Loucy (cell line): Measurements from ENCODE around the gene NMT1.

ENCODE experiments used
- H2AFZ ChIP-seq: fragments of 200-600 bp; sonication (generic); 2 replicates; pipeline ENCODE4 v1.6.0; 2016; ENCODE audit warnings: antibody characterized with exemption, mild to moderate bottlenecking, low read length, moderate library complexity
- H3F3A ChIP-seq: fragments of 200-600 bp; 2 replicates; pipeline ENCODE4 v1.6.0; 2016; ENCODE audit warnings: antibody characterized with exemption, low read depth, mild to moderate bottlenecking
- H3K27me3 ChIP-seq: fragments of 200-600 bp; sonication (generic); 2 replicates; pipeline ENCODE4 v1.6.1; 2014; ENCODE audit warnings: low read length, mild to moderate bottlenecking; ENCODE audit not compliant: insufficient read depth, poor library complexity, severe bottlenecking
- H3K36me3 ChIP-seq: fragments of 200-600 bp; sonication (generic); 2 replicates; pipeline ENCODE4 v1.6.1; 2016; ENCODE audit warnings: low read length; ENCODE audit not compliant: insufficient read depth
- H3K4me1 ChIP-seq: fragments of 200-600 bp; sonication (generic); 2 replicates; pipeline ENCODE4 v1.5.1; 2014; ENCODE audit warnings: low read length, mild to moderate bottlenecking; ENCODE audit not compliant: insufficient read depth, poor library complexity, severe bottlenecking
- H3K4me2 ChIP-seq: fragments of 200-600 bp; sonication (generic); 2 replicates; pipeline ENCODE4 v1.6.0; 2014; ENCODE audit warnings: antibody characterized with exemption, low read length, low read depth, mild to moderate bottlenecking; ENCODE audit not compliant: poor library complexity, severe bottlenecking
- H3K4me3 ChIP-seq: fragments of 200-600 bp; sonication (generic); 2 replicates; pipeline ENCODE4 v1.5.1; 2014; ENCODE audit warnings: low read length, mild to moderate bottlenecking, mixed read lengths; ENCODE audit not compliant: poor library complexity, severe bottlenecking
- H3K79me2 ChIP-seq: fragments of 200-600 bp; sonication (generic); 2 replicates; pipeline ENCODE4 v1.6.1; 2014; ENCODE audit warnings: low read length; ENCODE audit not compliant: insufficient read depth
- H3K9ac ChIP-seq: fragments of 200-600 bp; sonication (generic); 2 replicates; pipeline ENCODE4 v1.6.0; 2014; ENCODE audit warnings: mild to moderate bottlenecking, low read depth, low read length, moderate library complexity; ENCODE audit not compliant: poor library complexity, severe bottlenecking
- H3K9me2 ChIP-seq: fragments of 200-600 bp; sonication (generic); replicated peaks from 2 replicates; pipeline ENCODE4 v1.6.1; 2016; ENCODE audit warnings: low read depth, low read length, mixed read lengths
- H3K9me3 ChIP-seq: fragments of 200-600 bp; sonication (generic); 2 replicates; pipeline ENCODE4 v1.6.1; 2014; ENCODE audit warnings: mild to moderate bottlenecking, antibody characterized with exemption, low read length, low read depth; ENCODE audit not compliant: insufficient read depth
- H4K20me1 ChIP-seq: fragments of 200-600 bp; sonication (generic); 2 replicates; pipeline ENCODE4 v1.6.0; 2014; ENCODE audit warnings: antibody characterized with exemption, low read length, mild to moderate bottlenecking; ENCODE audit not compliant: insufficient read depth, poor library complexity, severe bottlenecking
- EZH2phosphoT487 ChIP-seq: fragments of 200-600 bp; IDR thresholded peaks from 2 replicates; pipeline ENCODE4 v1.6.1; 2018; ENCODE audit warnings: antibody characterized with exemption, mild to moderate bottlenecking, moderate library complexity, borderline replicate concordance
- TF ChIP-seq, protein P1 (sequence below): fragments of 200-600 bp; sonication (generic); conservative IDR thresholded peaks from 2 replicates; pipeline ENCODE4 v1.5.1; 2014; ENCODE audit warnings: mild to moderate bottlenecking, antibody characterized with exemption, low read length

NMT1 gene

DNA sequence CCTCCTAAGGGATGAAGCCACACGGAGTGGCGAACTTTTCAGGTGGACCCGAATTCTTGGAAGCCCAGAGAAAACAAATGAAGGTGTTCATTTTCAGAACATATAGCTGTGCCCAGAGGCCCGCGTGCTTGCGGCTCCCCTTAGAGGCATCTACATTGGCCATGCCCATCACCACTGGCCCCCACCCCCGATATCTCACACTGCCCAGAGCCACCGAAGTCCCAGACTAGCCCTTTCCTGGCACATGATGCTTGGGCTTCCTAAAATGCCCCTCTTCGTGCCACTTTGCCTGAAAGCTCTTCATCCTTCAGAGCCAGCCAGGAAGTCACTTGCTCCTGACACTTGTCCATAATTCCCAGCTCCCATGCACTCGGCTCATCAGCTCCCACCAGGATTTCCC, 85.0 kb downstream of the NMT1 start:
- H3K9me3 ChIP-seq, result no peaks in the 10 kb centered on the region
- peaks cover 19% of the 10 kb centered on the region for H3K4me1 ChIP-seq
- TF ChIP-seq, protein P1, sequence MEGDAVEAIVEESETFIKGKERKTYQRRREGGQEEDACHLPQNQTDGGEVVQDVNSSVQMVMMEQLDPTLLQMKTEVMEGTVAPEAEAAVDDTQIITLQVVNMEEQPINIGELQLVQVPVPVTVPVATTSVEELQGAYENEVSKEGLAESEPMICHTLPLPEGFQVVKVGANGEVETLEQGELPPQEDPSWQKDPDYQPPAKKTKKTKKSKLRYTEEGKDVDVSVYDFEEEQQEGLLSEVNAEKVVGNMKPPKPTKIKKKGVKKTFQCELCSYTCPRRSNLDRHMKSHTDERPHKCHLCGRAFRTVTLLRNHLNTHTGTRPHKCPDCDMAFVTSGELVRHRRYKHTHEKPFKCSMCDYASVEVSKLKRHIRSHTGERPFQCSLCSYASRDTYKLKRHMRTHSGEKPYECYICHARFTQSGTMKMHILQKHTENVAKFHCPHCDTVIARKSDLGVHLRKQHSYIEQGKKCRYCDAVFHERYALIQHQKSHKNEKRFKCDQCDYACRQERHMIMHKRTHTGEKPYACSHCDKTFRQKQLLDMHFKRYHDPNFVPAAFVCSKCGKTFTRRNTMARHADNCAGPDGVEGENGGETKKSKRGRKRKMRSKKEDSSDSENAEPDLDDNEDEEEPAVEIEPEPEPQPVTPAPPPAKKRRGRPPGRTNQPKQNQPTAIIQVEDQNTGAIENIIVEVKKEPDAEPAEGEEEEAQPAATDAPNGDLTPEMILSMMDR, result no peak
- TF ChIP-seq EZH2phosphoT487, result no peak
- H3K79me2 ChIP-seq, result peaks cover 38% of the 10 kb centered on the region
- H3K9ac ChIP-seq, result peak overlapping the region; percentile 95
- H3K9me2 ChIP-seq, result no peaks in the 10 kb centered on the region
- H2AFZ ChIP-seq, result no peak overlapping the region
- H3K4me3 ChIP-seq, result peak overlapping the region; percentile 78
- peak overlapping the region; percentile 74 for H3K4me2 ChIP-seq
- peaks cover 27% of the 10 kb centered on the region for H4K20me1 ChIP-seq
- H3K36me3 ChIP-seq, result no peaks in the 10 kb centered on the region
- no peaks in the 10 kb centered on the region for H3K27me3 ChIP-seq
- no peaks in the 10 kb centered on the region; the same call in 1 of the 2 replicates for H3F3A ChIP-seq

DNA sequence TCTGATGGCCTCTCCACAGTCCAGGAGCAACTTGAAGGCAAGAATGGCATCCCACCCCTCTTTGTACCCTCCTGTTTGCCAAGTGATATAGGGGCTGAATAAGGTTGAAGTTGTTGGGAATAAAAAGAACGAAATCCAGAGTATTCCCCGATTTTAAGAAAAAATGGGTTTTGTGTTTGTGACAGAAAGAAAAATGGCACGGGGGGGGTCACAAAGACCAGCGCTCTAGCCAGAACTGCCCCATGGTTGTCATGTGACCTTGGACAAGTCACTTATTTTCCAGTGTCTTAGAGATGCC, 85.4 kb downstream of the NMT1 start:
- Histone ChIP-seq H3K9me2 (no peaks in the 10 kb centered on the region), H3K79me2 (peaks cover 42% of the 10 kb centered on the region), H3K4me1 (peaks cover 22% of the 10 kb centered on the region), H3K27me3 (no peaks in the 10 kb centered on the region), H3K4me3 (peak overlapping the region; percentile 78), H4K20me1 (peaks cover 30% of the 10 kb centered on the region), H3K9ac (peak overlapping the region; percentile 95), H3K36me3 (no peaks in the 10 kb centered on the region), H3K9me3 (no peaks in the 10 kb centered on the region), H3F3A (peaks cover 3% of the 10 kb centered on the region), H2AFZ (no peak overlapping the region), H3K4me2 (peak overlapping the region; percentile 74)
- TF ChIP-seq, protein P1, result no peak
- TF ChIP-seq EZH2phosphoT487, result no peak

DNA sequence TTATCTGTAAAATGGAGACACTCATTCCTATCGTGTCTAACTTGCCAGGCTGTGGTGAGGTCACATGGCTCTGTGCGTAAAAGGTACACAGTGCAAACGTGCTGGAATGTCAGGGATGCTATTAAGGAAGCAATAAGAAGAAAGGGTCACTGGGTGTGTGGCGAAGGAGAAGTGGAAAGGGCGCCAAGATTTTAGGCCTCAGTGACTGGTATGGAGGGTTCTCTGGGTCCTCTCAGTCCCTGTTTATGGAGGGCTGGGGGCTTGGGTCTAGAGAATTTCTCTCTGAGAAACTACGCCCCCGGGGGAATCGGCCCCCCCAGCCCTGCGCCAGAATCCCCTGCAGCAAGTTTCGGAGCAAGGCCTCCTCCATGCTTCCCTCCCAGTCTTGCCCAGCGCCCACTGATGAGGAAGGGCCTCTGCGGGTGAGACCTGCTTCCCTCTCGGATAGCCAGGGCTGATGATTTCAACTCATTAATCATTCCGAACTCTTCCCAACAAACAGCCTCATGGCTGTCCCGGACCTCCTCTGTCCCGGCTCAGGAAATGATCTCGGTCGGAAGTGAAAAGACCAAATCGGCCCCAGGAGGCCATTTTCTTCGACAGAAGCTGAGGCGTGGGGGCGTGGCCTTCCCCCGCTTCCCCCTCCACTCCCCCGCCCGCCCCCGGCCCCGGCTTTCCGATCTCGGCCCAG, 85.9 kb downstream of the NMT1 start:
- Histone ChIP-seq H3K9me2 (no peaks in the 10 kb centered on the region), H3K79me2 (peaks cover 47% of the 10 kb centered on the region), H3K27me3 (no peaks in the 10 kb centered on the region), H3K4me1 (peaks cover 27% of the 10 kb centered on the region), H3K4me2 (peak overlapping the region; percentile 74), H4K20me1 (peaks cover 35% of the 10 kb centered on the region), H3K4me3 (peak overlapping the region; percentile 78), H3K9ac (peak overlapping the region; percentile 95), H3F3A (peaks cover 6% of the 10 kb centered on the region), H3K36me3 (no peaks in the 10 kb centered on the region), H3K9me3 (no peaks in the 10 kb centered on the region), H2AFZ (peak overlapping the region; percentile 78)
- no peak for TF ChIP-seq EZH2phosphoT487
- TF ChIP-seq, protein P1, result no peak
